Ureter (tissue), 1 donor: Measurements from ENCODE around the gene GNPAT. TPM values are rescaled to one million over a fixed set of nuclear protein-coding genes. Genes with fewer than 3 reads are reported as not detected.

Experiments
- DNase-seq: peaks from one replicate; pipeline ENCODE4 v3.0.0-alpha.2; 2020; ENCODE audit warnings: low spot score
- total RNA-seq: library from RNA; stranded (reverse); gene quantifications from one replicate; pipeline ENCODE4 v1.2.4, GENCODE V29; 2023
- donor health status: DM: yes; HTN: yes; CAD: no.

GNPAT gene
- total RNA-seq, 1 donor from 2014 or later, result 28.5 TPM

DNA sequence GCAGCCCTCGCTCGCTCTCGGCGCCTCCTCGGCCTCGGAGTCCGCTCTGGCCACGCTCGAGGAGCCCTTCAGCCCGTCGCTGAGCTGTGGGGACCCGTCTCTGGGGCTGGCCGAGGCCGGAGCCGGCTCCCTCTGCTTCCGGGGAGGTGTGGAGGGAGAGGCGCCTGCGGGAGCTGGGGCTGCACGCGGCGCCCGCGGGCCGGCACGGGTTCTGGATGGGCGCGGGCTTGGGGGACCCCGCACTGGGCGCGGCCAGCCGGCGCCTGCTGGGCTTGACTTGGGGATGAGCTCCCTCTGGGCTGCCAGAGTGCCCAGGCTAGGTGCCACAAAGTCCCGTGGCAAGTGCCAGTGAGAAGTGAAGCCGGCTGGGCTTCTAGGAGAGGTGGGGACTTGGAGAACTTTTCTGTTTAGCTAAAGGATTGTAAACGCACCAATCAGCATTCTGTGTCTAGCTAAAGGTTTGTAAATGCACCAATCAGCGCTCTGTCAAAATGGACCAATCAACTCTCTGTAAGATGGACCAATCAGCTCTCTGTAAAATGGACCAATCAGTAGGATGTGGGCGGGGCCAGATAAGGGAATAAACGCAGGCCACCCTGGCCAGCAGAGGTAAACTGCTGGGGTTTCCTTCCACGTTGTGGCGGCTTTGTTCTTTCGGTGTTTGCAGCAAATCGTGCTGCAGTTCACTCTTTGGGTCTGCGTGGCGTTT is 76.4 kb downstream of the GNPAT start:
- no peak for DNase-seq

- DNase-seq, result no peak
Measured at GRCh38 chr1:231318015-231318355, 77.0 kb downstream of the GNPAT start.

DNA sequence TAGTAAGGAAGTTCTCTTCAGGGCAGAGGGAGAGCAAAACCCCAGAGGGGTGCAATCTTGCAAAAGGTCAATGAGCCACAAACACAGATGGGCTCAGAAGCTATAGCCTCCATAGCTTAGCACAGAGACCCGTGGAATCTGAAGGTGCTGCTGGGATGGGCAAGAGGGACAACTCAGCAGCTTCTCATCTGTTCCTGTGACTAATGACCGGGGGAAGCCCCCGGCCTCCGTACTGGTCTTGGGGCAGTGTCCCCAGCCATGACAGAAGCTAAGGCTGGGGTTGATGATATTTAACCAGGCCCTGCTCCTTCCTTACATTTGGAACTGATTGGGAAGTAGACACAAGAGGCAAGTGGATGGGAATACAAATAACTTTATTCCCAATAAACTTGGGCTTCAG is 77.6 kb downstream of the GNPAT start:
- no peak for DNase-seq

GRCh38 chr1:231319080-231319479 is 78.1 kb downstream of the GNPAT start:
- DNase-seq, result no peak

DNA sequence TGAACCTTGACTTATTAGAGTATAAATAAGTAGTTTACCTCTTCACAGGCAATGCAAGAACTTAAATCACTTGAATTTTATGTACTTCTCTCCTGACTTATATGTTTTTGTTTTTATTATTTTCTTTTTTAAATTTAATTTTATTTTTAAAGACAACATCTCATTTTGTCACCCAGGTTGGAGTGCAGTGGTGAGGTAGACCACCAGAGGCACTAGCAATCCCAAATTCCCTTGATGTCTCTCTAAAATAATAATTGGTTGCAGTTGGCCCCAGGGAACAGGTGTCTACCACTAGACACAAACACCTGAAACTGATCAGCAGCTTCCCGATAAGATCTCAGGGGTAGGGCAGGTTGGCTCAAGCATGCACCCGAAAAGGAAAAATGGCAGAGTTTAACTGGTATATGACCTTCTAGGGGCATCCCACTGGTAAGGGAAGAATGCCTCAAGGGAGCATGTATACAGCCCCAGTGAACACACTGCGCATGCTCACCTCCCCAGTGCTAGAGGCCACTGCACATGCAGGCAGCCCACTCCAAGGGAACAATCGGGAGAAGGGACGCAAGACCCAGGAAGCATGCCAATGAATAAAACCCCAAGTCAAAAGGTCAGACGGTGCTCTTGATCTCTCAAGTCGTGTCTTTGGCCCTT is 82.0 kb downstream of the GNPAT start:
- no peak for DNase-seq

- DNase-seq, result no peak
Measured at GRCh38 chr1:231324660-231325059, 83.6 kb downstream of the GNPAT start.

DNA sequence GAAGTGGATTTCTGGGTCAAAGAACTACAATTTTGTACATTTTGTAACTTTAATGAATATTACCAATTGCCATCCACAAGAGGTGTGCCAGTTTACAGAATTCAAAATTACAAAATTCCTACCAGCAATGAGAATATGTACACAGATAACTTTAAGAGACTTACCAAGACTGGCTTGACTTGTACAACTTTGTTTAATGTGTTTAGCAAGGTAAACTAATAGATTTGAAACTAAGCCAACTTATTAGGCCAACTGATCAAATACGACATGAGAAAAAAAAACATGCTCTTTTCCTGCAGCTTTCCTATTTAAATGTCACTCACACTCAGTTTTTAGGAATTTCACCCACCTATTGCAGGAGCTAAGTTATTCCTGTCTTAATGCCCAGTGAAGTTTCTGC is 85.2 kb downstream of the GNPAT start:
- DNase-seq, result no peak

Other genes starting within 250 kb of the GNPAT start
- gene FAM89A, start 201.0 kb upstream of the GNPAT start, total RNA-seq, result 11.3 TPM
- gene TRIM67, start 79.2 kb upstream of the GNPAT start, total RNA-seq, result not detected
- gene EXOC8, start 96.6 kb downstream of the GNPAT start, total RNA-seq, result 13.3 TPM
- gene SPRTN, start 97.1 kb downstream of the GNPAT start, total RNA-seq, result 10.9 TPM
- 30.3 TPM for gene EGLN1, start 181.1 kb downstream of the GNPAT start, total RNA-seq